K562 (cell line): ENCODE results near the gene KIF23. TPM values are rescaled to one million over a fixed set of nuclear protein-coding genes. Genes with fewer than 3 reads are reported as not detected.

Experiments used
- ATAC-seq: fragments of 200-7000 bp; cut with Tn5 transposase; 3 replicates; pipeline ENCODE4 v1.9.1; 2020; ENCODE audit warnings: moderate library complexity
- BruUV-seq: library from RNA; stranded (reverse); fragments of 400-500 nt; replicated peaks from 2 replicates; lab custom pipeline; 2021; lab: Mats Ljungman, UMichigan
- CTCF ChIA-PET: fragments of 300-600 bp; formaldehyde crosslinking; extraction: SDS; loops from one replicate; lab custom pipeline; 2021; ENCODE audit warnings: low intra/inter-chr PET ratio; lab: Yijun Ruan, JAX
- POLR2A ChIA-PET: fragments of 300-600, 350-650 bp; sonication (Branson Sonifier 250); formaldehyde crosslinking; extraction: SDS; loops from one replicate; lab custom pipeline; 2021; ENCODE audit warnings: antibody characterized with exemption, inconsistent platforms; lab: Yijun Ruan, JAX
- DNase-seq, 4 experiments: peaks; one replicate each; pipeline versions ENCODE4 v3.0.0 to v3.0.0-alpha.2; 2011 to 2018; ENCODE audit warnings: low spot score in 3 of 4, mixed read lengths in 3 of 4; ENCODE audit errors: extremely low read depth in 1 of 4
- FAIRE-seq: peaks from 2 replicates; lab custom pipeline; 2011; peaks lifted over from hg19 to GRCh38; lab: Jason Lieb, UNC
- H2AFZ ChIP-seq: 2 replicates; pipeline ENCODE4 v1.6.0; 2011; ENCODE audit warnings: low read depth, low read length, control low read depth, inconsistent platforms
- H3K27ac ChIP-seq: fragments of 200-600 bp; 3 replicates; pipeline ENCODE4 v1.8.0; 2011; ENCODE audit warnings: low read depth, mild to moderate bottlenecking, control low read depth, inconsistent platforms, low read length, moderate library complexity, mixed read lengths; ENCODE audit errors: extremely low read depth
- H3K27me3 ChIP-seq, 2 experiments: fragments of 300-600 bp in 1 of 2; 2 replicates in 1 of 2; 3 replicates in 1 of 2; pipeline versions ENCODE4 v1.6.0 to v1.8.0; 2011; ENCODE audit warnings: inconsistent platforms in 2 of 2, low read length in 2 of 2, mild to moderate bottlenecking in 1 of 2, mixed read lengths in 1 of 2, moderate library complexity in 1 of 2; ENCODE audit not compliant: control insufficient read depth in 2 of 2, insufficient read depth in 2 of 2
- H3K36me3 ChIP-seq: fragments of 300-600 bp; 3 replicates; pipeline ENCODE4 v1.8.0; 2011; ENCODE audit warnings: mild to moderate bottlenecking, low read length, inconsistent platforms; ENCODE audit not compliant: control insufficient read depth, insufficient read depth
- H3K4me1 ChIP-seq, 2 experiments: fragments of 200-600 bp in 1 of 2; replicated peaks in 1 of 2; 2 replicates in 1 of 2; 3 replicates in 1 of 2; pipeline versions ENCODE4 v1.5.1 to v1.8.0; 2011; ENCODE audit warnings: inconsistent platforms in 2 of 2, low read length in 2 of 2, mild to moderate bottlenecking in 1 of 2, mixed read lengths in 1 of 2, moderate library complexity in 1 of 2; ENCODE audit not compliant: control insufficient read depth in 2 of 2, insufficient read depth in 2 of 2
- H3K4me2 ChIP-seq: 2 replicates; pipeline ENCODE4 v1.6.1; 2011; ENCODE audit warnings: low read length, control low read depth, inconsistent platforms, mixed read lengths; ENCODE audit not compliant: insufficient read depth
- H3K4me3 ChIP-seq: fragments of 200-600 bp; sonication (generic), shearing (Covaris generic); 2 replicates; pipeline ENCODE4 v1.5.1; 2016; ENCODE audit warnings: control low read depth, inconsistent platforms
- H3K79me2 ChIP-seq: fragments of 200-600 bp; 3 replicates; pipeline ENCODE4 v1.8.0; 2011; ENCODE audit warnings: low read length, inconsistent platforms; ENCODE audit not compliant: control insufficient read depth, insufficient read depth
- H3K9ac ChIP-seq, 2 experiments: 2 replicates each; pipeline versions ENCODE4 v1.6.0 to v1.6.1; 2011; ENCODE audit warnings: low read depth in 2 of 2, low read length in 2 of 2, control low read depth in 1 of 2, inconsistent platforms in 1 of 2, mild to moderate bottlenecking in 1 of 2, mixed read lengths in 1 of 2; ENCODE audit not compliant: insufficient read depth in 1 of 2
- H3K9me1 ChIP-seq: one replicate; pipeline ENCODE4 v1.6.0; 2011; ENCODE audit warnings: inconsistent platforms, mild to moderate bottlenecking, low read length, moderate library complexity; ENCODE audit not compliant: control insufficient read depth, insufficient read depth
- H3K9me3 ChIP-seq: replicated peaks from 2 replicates; pipeline ENCODE4 v1.5.1; 2011; ENCODE audit warnings: low read depth, low read length, inconsistent platforms; ENCODE audit not compliant: control insufficient read depth, insufficient read depth
- H4K20me1 ChIP-seq: replicated peaks from 2 replicates; pipeline ENCODE4 v1.6.1; 2011; ENCODE audit warnings: low read length, inconsistent platforms, mixed read lengths; ENCODE audit not compliant: control insufficient read depth, insufficient read depth
- CLOCK ChIP-seq: fragments of 250-450 bp; sonication (Bioruptor Pico); IDR thresholded peaks from 2 replicates; pipeline ENCODE4 v1.4.0; 2020; ENCODE audit warnings: mild to moderate bottlenecking, moderate library complexity, borderline replicate concordance
- E2F1 ChIP-seq: sonication (generic); formaldehyde crosslinking; IDR thresholded peaks from 2 replicates; pipeline ENCODE4 v1.8.1; 2023; ENCODE audit warnings: mild to moderate bottlenecking, missing genetic modification reagents, moderate library complexity
- EP300 ChIP-seq: IDR thresholded peaks from 2 replicates; pipeline ENCODE4 v1.6.1; 2012; ENCODE audit warnings: low read length, improper control_type of control experiment
- MBD1 ChIP-seq: fragments of 250-450 bp; sonication (Bioruptor Pico); IDR thresholded peaks from 2 replicates; pipeline ENCODE4 v1.8.0; 2022; ENCODE audit warnings: inconsistent platforms
- MEF2A ChIP-seq: IDR thresholded peaks from 2 replicates; pipeline ENCODE4 v1.6.1; 2011; ENCODE audit warnings: low read depth, mild to moderate bottlenecking, low read length, moderate library complexity; ENCODE audit not compliant: control insufficient read depth
- MYBL2 ChIP-seq, 2 experiments: fragments of 450-650 bp in 1 of 2; sonication (generic) in 1 of 2; formaldehyde crosslinking in 1 of 2; IDR thresholded peaks; 2 replicates each; pipeline versions ENCODE4 v1.6.1 to v1.8.1; 2017 to 2022; ENCODE audit warnings: borderline replicate concordance in 1 of 2, inconsistent platforms in 1 of 2, low read depth in 1 of 2, mild to moderate bottlenecking in 1 of 2, missing genetic modification reagents in 1 of 2, moderate library complexity in 1 of 2
- NFATC3 ChIP-seq: fragments of 450-650 bp; IDR thresholded peaks from 2 replicates; pipeline ENCODE4 v1.6.1; 2017; ENCODE audit warnings: mild to moderate bottlenecking
- SMAD3 ChIP-seq: fragments of 450-650 bp; formaldehyde crosslinking; conservative IDR thresholded peaks from 2 replicates; pipeline ENCODE4 v1.4.0; 2020; ENCODE audit warnings: mild to moderate bottlenecking
- SP2 ChIP-seq: IDR thresholded peaks from 2 replicates; pipeline ENCODE4 v1.6.1; 2011; ENCODE audit warnings: mild to moderate bottlenecking, low read depth, low read length, moderate library complexity; ENCODE audit not compliant: poor library complexity, severe bottlenecking; ENCODE audit errors: extremely low read depth
- SPI1 ChIP-seq: IDR thresholded peaks from 2 replicates; pipeline ENCODE4 v1.6.1; 2011; ENCODE audit warnings: low read depth, low read length, control low read depth, borderline replicate concordance
- U2AF2 ChIP-seq: fragments of 200-400 bp; formaldehyde crosslinking; optimal IDR thresholded peaks from 2 replicates; pipeline ENCODE3; 2017; ENCODE audit warnings: low read depth, mild to moderate bottlenecking, low read length
- ZBED1 ChIP-seq: IDR thresholded peaks from 2 replicates; pipeline ENCODE4 v1.6.1; 2014
- ZC3H8 ChIP-seq: fragments of 450-650 bp; IDR thresholded peaks from 2 replicates; pipeline ENCODE4 v1.6.1; 2017
- ZNF3 ChIP-seq: fragments of 250-450 bp; sonication (Bioruptor Pico); IDR thresholded peaks from 2 replicates; pipeline ENCODE4 v1.5.0; 2021; ENCODE audit warnings: mild to moderate bottlenecking, moderate library complexity
- ZNF347 ChIP-seq: fragments of 450-650 bp; formaldehyde crosslinking; IDR thresholded peaks from 2 replicates; pipeline ENCODE4 v1.4.0; 2020; ENCODE audit warnings: low read depth, mild to moderate bottlenecking, moderate library complexity
- ZNF41 ChIP-seq: fragments of 250-450 bp; sonication (Bioruptor Pico); conservative IDR thresholded peaks from 2 replicates; pipeline ENCODE4 v1.4.0; 2020; ENCODE audit warnings: mild to moderate bottlenecking
- ZSCAN32 ChIP-seq: fragments of 450-650 bp; formaldehyde crosslinking; IDR thresholded peaks from 2 replicates; pipeline ENCODE4 v1.4.0; 2020; ENCODE audit warnings: mild to moderate bottlenecking, moderate library complexity
- WGBS: fragments of 100-300 bp; shearing (Covaris generic); methylation state at CpG from one replicate; pipeline ENCODE4 v1.1.6; 2016; ENCODE audit warnings: low coverage, mixed read lengths; ENCODE audit not compliant: insufficient coverage; ENCODE audit errors: missing lambda C conversion rate; 5-methylcytosine and 5-hydroxymethylcytosine counted together
- in situ Hi-C: fragments of 300-500 bp; cut with MboI; formaldehyde crosslinking; loops from 4 replicates; pipeline ENCODE4 v1.15.0; 2018; ENCODE audit warnings: inconsistent platforms, mixed read lengths
- intact Hi-C: fragments of 100-400 bp; cut with micrococcal nuclease; formaldehyde crosslinking; loops from 2 replicates; pipeline ENCODE4 v1.14.2; 2022
- polyA plus RNA-seq, 8 experiments: library from polyadenylated mRNA; depleted of rRNA in 4 of 8; stranded (reverse) in 5 of 8; unstranded in 3 of 8; fragments of >200 nt; fragmentation: Nextera tagmentation in 2 of 8; fragmentation: Illumina TruSeq in 1 of 8; extraction: Ambion mirVana in 2 of 8; extraction: Trizol in 1 of 8; gene quantifications; 2 replicates each; pipeline versions ENCODE4 v1.2.1 to v1.2.3, GENCODE V29; 2011 to 2014; ENCODE audit warnings: inconsistent platforms in 1 of 8, missing spikeins in 1 of 8
- total RNA-seq, 7 experiments: library from RNA; depleted of rRNA in 6 of 7; stranded (reverse); fragments of >200 nt in 6 of 7; fragmentation: Illumina TruSeq in 2 of 7; extraction: Trizol in 2 of 7; gene quantifications; 2 replicates each; pipeline versions ENCODE4 v1.2.1 to v1.2.3, GENCODE V29; 2011 to 2021; ENCODE audit warnings: low replicate concordance in 1 of 7

KIF23 gene
- total and polyA plus RNA-seq, 9 of the 15 experiments (the other 6 are each of a cell fraction or from before 2014, with no cell fraction given) = 29.4 to 58.2 (median 41.9) TPM

DNA sequence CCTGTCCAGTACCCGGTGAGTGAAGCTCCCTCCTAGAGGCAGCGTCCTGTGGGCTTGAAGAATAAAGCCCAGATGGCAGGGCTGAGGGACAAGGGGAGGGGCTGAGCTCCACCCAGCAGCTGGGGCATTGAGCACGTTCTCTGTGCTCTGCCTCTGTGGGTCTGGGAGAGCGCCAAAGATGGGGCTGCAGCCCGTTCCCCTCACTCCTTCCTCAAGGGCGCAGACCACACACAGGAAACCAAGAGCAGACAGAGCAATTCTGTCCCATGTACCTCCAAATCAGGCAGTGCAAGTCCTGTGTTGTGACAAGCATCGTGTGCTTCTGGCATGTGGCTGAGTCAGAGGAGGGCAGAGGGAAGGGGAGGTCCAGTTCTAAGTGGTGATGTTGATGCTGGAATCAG, 15.7 kb upstream of the KIF23 start:
- Histone ChIP-seq H3K4me2 (no peak overlapping the region), H3K9me3 (no peaks in the 10 kb centered on the region), H3K27ac (no peak overlapping the region), H2AFZ (no peak overlapping the region), H4K20me1 (peaks cover 4% of the 10 kb centered on the region; the same call in 1 of the 2 replicates), H3K4me3 (no peak overlapping the region), H3K4me1 (peaks cover 0 to 8% of the 10 kb centered on the region in 2 experiments; a peak in 3 of 5 replicates), H3K36me3 (no peaks in the 10 kb centered on the region), H3K9me1 (no peaks in the 10 kb centered on the region), H3K27me3 (peaks cover 9 to 60% of the 10 kb centered on the region in 2 experiments; a peak in 4 of 5 replicates), H3K79me2 (no peaks in the 10 kb centered on the region), H3K9ac (no peak overlapping the region; a peak in 1 of 4 replicates)
- intact Hi-C loops (loop anchor here (10.0 kb wide), 1 partner anchor 94 kb away; no protein-coding TSS in a partner anchor), in situ Hi-C loops (no loop called here)
- WGBS = 2% methylated on average over 7 of the region's 7 CpGs
- FAIRE-seq (no peak), DNase-seq (no peak), ATAC-seq (no peak)
- CTCF ChIA-PET = no interaction called here
- POLR2A ChIA-PET = no interaction called here
- TF ChIP-seq SMAD3 (CRISPR knock-in tag) (no peak), MYBL2 (IDR thresholded peaks at IDR 0.05; ENCODE audit: low read depth) (no peak), MYBL2 (CRISPR knock-in tag; IDR thresholded peaks at IDR 0.05; ENCODE audit: borderline replicate concordance) (no peak), SPI1 (no peak), ZNF347 (no peak), E2F1 (CRISPR knock-in tag) (no peak), ZNF41 (CRISPR knock-in tag) (no peak), ZSCAN32 (CRISPR knock-in tag) (no peak), MEF2A (no peak), MBD1 (CRISPR knock-in tag) (no peak), U2AF2 (no peak), SP2 (no peak), ZC3H8 (no peak), ZNF3 (CRISPR knock-in tag) (no peak), CLOCK (CRISPR knock-in tag) (no peak), EP300 (no peak), ZBED1 (no peak), NFATC3 (no peak)
- BruUV-seq = no TSS peak
